Measurements from ENCODE around the gene ESPN.

ESPN gene

DNA sequence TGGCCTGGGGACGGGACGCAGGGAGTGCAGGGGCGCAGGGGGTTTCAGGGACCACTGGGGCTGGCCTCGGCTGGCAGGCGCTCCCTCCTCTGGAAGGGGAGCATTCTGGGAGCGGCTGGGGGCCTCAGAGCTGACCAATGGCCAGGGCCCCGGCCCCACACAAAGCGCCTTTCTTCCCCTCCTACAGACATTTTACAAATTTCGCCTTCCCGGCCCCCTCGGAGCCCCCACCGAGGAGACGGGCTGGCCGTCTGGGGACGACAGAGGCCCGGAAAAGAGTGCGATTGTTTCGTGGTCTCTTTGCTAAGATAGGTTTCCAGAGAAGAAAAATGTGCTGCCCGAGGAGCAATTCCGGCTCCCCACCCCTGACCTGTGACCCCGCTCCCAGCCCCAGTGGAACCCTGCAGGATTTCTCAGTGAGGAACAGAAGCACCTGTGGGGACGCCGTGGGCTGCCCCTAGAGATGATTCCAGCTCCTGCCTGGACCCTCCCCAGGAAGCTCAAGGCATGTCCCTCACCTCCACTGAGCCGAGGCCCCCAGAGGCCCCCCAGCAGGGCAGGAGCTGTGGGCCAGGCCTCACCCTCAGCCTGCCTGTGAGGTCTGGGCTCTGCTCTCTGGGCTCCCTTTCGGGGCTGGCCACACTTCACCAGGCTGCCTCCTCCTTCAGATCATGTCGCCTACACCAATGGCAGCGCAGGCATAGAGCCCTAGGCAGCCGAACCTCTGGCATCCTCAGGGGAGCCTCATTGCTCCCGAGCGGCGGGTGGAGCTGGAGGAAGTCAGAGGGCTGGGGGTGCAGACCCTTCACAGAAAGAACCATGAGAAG is 81.8 kb downstream of the ESPN start:
- Histone ChIP-seq H3K9me3 (no peaks in the 10 kb centered on the region), H3K27me3 (ENCODE audit: low read depth) (no peaks in the 10 kb centered on the region), H3K36me3 (replicated peaks) (no peaks in the 10 kb centered on the region), H3K4me1 (no peaks in the 10 kb centered on the region), H3K4me3 (no peak overlapping the region)
- in situ Hi-C loops (cut with MboI; ENCODE audit: low sequenced_read_pairs), result no loop called here
- no peak for DNase-seq (ENCODE audit: low spot score in 2 of 2)

DNA sequence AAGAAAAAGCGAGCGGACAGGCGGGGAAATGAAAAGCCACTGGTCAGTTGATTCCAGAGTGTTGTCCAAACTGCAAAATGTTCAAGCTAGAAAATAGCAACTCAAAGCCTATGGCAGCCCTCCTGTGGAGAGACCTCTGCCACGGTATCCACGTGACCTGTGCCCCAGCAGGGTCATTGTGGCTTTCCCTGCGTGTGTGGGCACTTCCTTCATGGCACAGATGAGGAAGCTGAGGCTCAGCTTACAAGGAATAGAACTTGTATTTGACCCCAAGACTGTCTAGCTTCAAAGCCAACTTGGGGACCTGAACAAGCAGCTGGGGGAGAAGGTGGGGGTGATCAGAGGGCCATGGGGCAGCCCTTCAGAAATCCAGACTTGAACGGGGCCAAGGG is 82.5 kb downstream of the ESPN start:
- H3K36me3 ChIP-seq (replicated peaks), result no peaks in the 10 kb centered on the region
- no peaks in the 10 kb centered on the region for H3K27me3 ChIP-seq (ENCODE audit: low read depth)
- no peaks in the 10 kb centered on the region for H3K9me3 ChIP-seq
- in situ Hi-C loops (cut with MboI; ENCODE audit: low sequenced_read_pairs), result no loop called here
- no peak for DNase-seq (ENCODE audit: low spot score in 2 of 2)
- no peak overlapping the region for H3K4me3 ChIP-seq
- H3K4me1 ChIP-seq, result no peaks in the 10 kb centered on the region

DNA sequence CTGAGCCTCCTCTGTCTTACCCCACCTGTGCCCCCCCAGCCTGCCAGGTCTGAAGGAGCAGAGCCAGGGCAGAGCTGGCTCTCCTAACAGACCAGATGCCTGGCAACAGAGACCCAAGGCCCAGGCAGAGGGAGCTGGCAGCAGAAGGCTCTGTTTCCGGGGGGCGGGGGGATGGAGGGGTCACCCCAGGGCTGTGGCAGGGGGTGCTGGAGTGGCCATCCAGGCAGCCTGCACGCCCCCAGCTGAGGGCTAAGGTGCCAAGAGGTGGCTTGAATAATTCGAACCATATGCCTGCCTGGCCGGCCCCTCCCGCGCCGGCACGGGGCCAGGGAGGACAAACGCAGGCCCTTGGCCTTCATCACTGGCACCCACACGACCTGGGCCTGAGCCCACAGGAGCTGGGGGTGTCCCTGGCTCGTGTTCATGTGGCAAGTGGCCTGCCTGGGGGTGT is 82.9 kb downstream of the ESPN start:
- Histone ChIP-seq H3K4me3 (no peak overlapping the region), H3K27me3 (ENCODE audit: low read depth) (no peaks in the 10 kb centered on the region), H3K36me3 (replicated peaks) (no peaks in the 10 kb centered on the region), H3K4me1 (no peaks in the 10 kb centered on the region), H3K9me3 (no peaks in the 10 kb centered on the region)
- DNase-seq (ENCODE audit: low spot score in 2 of 2), result no peak
- in situ Hi-C loops (cut with MboI; ENCODE audit: low sequenced_read_pairs), result no loop called here

DNA sequence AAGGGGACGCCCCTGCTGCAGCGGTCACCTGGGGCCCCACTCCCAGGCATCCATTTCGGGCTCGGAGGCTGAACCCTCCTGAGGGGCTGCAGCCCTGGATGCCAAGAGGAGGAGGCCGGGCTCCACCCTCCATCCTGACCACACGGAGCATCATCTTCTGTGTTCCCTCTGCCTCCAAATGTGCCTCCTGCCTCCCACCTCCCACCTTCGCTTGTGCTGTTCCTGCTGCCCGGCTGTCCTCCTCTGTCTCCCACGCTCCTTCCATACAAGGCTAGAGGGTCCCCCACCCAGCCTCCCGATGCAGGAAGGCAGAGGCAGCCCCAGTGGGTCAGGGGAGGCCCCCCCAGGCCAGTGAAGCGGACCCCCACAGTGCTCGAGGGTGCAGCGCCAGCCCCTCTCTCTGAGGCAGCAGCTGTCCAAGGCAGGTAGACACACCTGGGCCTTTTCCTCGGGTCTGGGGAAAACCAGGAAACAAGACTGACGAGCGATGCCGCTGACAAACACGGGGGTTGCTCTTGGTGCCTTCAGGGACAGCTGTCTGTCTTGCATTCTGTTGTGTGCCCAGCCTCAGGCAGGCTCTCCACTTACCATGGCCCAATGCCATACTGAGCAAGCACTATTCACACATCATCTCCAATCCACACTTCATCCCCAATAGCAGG is 83.7 kb downstream of the ESPN start:
- H3K4me3 ChIP-seq, result no peak overlapping the region
- H3K36me3 ChIP-seq (replicated peaks), result no peaks in the 10 kb centered on the region
- in situ Hi-C loops (cut with MboI; ENCODE audit: low sequenced_read_pairs), result no loop called here
- no peaks in the 10 kb centered on the region for H3K4me1 ChIP-seq
- no peak for DNase-seq (ENCODE audit: low spot score in 2 of 2)
- H3K27me3 ChIP-seq (ENCODE audit: low read depth), result no peaks in the 10 kb centered on the region
- H3K9me3 ChIP-seq, result no peaks in the 10 kb centered on the region

DNA sequence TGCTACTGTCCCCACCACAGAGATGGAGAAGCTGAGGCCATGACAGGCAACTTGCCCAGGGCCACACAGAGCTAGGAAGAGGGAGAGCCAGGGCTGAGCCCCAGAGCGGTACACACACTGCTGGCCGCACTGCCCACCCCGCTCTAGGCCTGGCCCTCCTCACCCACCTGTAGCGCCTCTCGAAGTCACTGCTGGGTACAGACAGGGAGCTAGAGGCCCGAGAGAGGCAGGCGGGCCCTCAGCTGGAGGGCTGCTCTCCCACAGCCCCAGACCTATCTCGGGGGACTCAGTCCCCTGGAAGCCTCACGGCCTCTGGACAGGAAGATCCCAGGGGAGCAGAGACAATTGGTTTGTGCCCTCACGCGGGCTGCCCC is 84.2 kb downstream of the ESPN start:
- DNase-seq (ENCODE audit: low spot score in 2 of 2), result no peak
- H3K27me3 ChIP-seq (ENCODE audit: low read depth), result no peaks in the 10 kb centered on the region
- no peaks in the 10 kb centered on the region for H3K9me3 ChIP-seq
- H3K4me3 ChIP-seq, result no peak overlapping the region
- H3K36me3 ChIP-seq (replicated peaks), result no peaks in the 10 kb centered on the region
- H3K4me1 ChIP-seq, result no peaks in the 10 kb centered on the region
- in situ Hi-C loops (cut with MboI; ENCODE audit: low sequenced_read_pairs), result no loop called here

DNA sequence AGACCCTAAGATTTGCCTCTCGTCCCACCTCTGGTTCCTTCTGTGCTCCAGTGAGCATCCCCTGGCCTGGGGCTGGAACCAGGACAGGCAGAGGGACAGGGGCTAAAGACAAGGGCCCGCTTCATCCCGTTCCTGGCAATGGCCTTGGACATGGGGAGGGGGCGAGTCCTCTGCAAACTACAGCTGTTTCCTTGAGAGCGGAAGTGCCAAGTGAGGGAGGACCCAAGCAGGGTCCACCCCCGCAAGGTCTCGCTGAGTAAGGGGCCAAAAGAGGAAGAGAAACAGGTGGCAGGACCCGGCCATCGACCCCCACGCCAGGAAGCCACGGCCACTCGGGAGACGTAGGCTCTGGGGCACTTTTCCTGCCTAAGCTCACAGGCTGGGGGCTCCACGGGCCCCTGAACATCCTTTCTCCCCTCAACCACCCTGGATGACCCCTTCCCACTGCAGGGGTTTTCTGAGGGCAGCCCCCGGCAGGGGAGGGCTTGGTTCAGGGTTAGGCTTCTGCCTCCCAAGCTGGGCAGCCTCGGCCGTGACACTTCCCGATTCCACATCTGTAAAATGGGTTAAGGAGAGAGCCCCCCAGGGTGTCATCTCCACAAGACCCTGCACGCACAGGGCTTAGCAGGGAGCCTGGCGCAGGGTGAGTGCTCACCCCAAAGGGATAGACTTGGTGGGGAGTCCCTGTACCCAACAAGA is 84.8 kb downstream of the ESPN start:
- in situ Hi-C loops (cut with MboI; ENCODE audit: low sequenced_read_pairs), result no loop called here
- Histone ChIP-seq H3K27me3 (ENCODE audit: low read depth) (no peaks in the 10 kb centered on the region), H3K9me3 (no peaks in the 10 kb centered on the region), H3K4me3 (no peak overlapping the region), H3K36me3 (replicated peaks) (no peaks in the 10 kb centered on the region), H3K4me1 (no peaks in the 10 kb centered on the region)
- DNase-seq (ENCODE audit: low spot score in 2 of 2), result no peak

DNA sequence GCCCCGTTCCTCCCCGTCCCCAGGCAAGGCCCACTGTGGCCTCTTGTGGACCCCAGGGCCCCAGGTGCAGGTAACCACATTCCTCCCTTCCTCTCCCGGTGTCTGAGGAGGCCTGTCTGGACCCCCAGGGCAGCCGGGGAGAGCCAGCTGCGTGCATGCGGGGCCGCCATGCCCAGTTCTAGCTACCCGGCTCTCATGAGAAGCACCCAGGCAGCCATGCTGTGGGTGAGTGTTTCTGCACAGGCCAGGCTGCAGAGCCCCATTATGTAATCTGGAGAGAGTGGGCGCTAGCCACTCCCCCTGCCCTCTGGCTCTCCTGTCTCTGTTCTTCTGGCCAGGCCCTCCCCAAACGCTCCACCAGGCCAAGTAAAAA is 85.3 kb downstream of the ESPN start:
- in situ Hi-C loops (cut with MboI; ENCODE audit: low sequenced_read_pairs), result no loop called here
- no peak for DNase-seq (ENCODE audit: low spot score in 2 of 2)

DNA sequence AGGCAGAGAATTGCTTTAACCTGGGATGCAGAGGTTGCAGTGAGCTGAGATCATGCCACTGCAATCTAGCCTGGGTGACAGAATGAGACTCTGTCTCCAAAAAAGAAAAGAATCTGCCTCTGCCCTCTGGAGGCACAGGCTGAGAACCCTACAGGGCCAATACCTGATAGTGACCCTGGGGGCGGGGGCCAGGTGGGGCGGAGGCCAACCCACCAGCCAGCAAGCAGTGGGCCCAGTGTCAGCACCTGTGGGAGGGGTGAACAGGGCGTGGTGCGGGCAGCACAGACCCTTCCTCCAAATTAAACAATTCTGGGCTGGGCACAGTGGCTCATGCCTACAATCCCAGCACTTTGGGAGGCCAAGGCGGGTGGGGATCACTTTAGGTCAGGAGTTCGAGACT is 85.9 kb downstream of the ESPN start:
- no peaks in the 10 kb centered on the region for H3K4me1 ChIP-seq
- DNase-seq (ENCODE audit: low spot score in 2 of 2), result no peak
- no peaks in the 10 kb centered on the region for H3K36me3 ChIP-seq (replicated peaks)

More for the DNA sequence above, 85.3 kb downstream of the ESPN start:
- Histone ChIP-seq H3K4me1 (no peaks in the 10 kb centered on the region), H3K4me3 (no peak overlapping the region), H3K27me3 (ENCODE audit: low read depth) (no peaks in the 10 kb centered on the region), H3K36me3 (replicated peaks) (no peaks in the 10 kb centered on the region), H3K9me3 (no peaks in the 10 kb centered on the region)

More for the DNA sequence above, 85.9 kb downstream of the ESPN start:
- H3K9me3 ChIP-seq, result no peaks in the 10 kb centered on the region
- H3K4me3 ChIP-seq, result no peak overlapping the region
- in situ Hi-C loops (cut with MboI; ENCODE audit: low sequenced_read_pairs), result no loop called here
- no peaks in the 10 kb centered on the region for H3K27me3 ChIP-seq (ENCODE audit: low read depth)

Data from HAP-1 (cell line).